Epithelial cell of esophagus (primary cell): ENCODE data around the gene IDH2.

Experiments
- DNase-seq: peaks from one replicate; pipeline ENCODE4 v3.0.0; 2010; ENCODE audit warnings: low read depth
- H3K4me3 ChIP-seq: 2 replicates; pipeline ENCODE4 v1.5.1; 2011; ENCODE audit warnings: mild to moderate bottlenecking, low read length, control low read depth
- CTCF ChIP-seq: IDR thresholded peaks from 2 replicates; pipeline ENCODE4 v1.5.1; 2011; ENCODE audit warnings: low read depth, mild to moderate bottlenecking, low read length, control low read depth, inconsistent platforms; ENCODE audit not compliant: insufficient read depth; ENCODE audit errors: missing control alignments

The IDH2 gene

GRCh38 chr15:90036343-90036742, 65.9 kb downstream of the IDH2 start:
- TF ChIP-seq CTCF = no peak
- no peak for DNase-seq
- H3K4me3 ChIP-seq = no peak overlapping the region

GRCh38 chr15:90035840-90036230, 66.4 kb downstream of the IDH2 start:
- H3K4me3 ChIP-seq = no peak overlapping the region
- TF ChIP-seq CTCF = no peak
- no peak for DNase-seq

- no peak overlapping the region for H3K4me3 ChIP-seq
- TF ChIP-seq CTCF = no peak
- peak; percentile 79 for DNase-seq
Measured at GRCh38 chr15:90035095-90035839, 67.0 kb downstream of the IDH2 start.

GRCh38 chr15:90033448-90033847, 68.8 kb downstream of the IDH2 start:
- DNase-seq = no peak
- H3K4me3 ChIP-seq = no peak overlapping the region
- no peak for TF ChIP-seq CTCF
